Measurements from ENCODE around the gene LGALS9.

The LGALS9 gene

GRCh38 chr17:27623614-27624013 is 7.4 kb upstream of the LGALS9 start:
- Histone ChIP-seq H3K27me3 (ENCODE audit: insufficient read depth, low read length, poor library complexity) (no peaks in the 10 kb centered on the region), H3K36me3 (ENCODE audit: insufficient read depth, low read length) (no peaks in the 10 kb centered on the region), H3K27ac (ENCODE audit: low read length) (no peak overlapping the region), H3K4me1 (ENCODE audit: insufficient read depth, low read length) (no peaks in the 10 kb centered on the region), H3K4me3 (ENCODE audit: low read depth in 1 of 2, low read length in 2 of 2) (no peak overlapping the region), H4K20me1 (ENCODE audit: insufficient read depth, low read length) (no peaks in the 10 kb centered on the region), H3K4me2 (ENCODE audit: insufficient read depth, low read length) (no peak overlapping the region), H3K9me3 (ENCODE audit: insufficient read depth, low read length, severe bottlenecking) (no peaks in the 10 kb centered on the region), H3K9ac (ENCODE audit: low read depth, low read length) (no peak overlapping the region), H3K79me2 (ENCODE audit: insufficient read depth, low read length) (no peaks in the 10 kb centered on the region), H2AFZ (ENCODE audit: low read depth, low read length) (no peak overlapping the region)
- TF ChIP-seq, protein P1, sequence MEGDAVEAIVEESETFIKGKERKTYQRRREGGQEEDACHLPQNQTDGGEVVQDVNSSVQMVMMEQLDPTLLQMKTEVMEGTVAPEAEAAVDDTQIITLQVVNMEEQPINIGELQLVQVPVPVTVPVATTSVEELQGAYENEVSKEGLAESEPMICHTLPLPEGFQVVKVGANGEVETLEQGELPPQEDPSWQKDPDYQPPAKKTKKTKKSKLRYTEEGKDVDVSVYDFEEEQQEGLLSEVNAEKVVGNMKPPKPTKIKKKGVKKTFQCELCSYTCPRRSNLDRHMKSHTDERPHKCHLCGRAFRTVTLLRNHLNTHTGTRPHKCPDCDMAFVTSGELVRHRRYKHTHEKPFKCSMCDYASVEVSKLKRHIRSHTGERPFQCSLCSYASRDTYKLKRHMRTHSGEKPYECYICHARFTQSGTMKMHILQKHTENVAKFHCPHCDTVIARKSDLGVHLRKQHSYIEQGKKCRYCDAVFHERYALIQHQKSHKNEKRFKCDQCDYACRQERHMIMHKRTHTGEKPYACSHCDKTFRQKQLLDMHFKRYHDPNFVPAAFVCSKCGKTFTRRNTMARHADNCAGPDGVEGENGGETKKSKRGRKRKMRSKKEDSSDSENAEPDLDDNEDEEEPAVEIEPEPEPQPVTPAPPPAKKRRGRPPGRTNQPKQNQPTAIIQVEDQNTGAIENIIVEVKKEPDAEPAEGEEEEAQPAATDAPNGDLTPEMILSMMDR (IDR thresholded peaks at IDR 0.05; ENCODE audit: borderline replicate concordance, extremely low read depth, low read length, poor library complexity, severe bottlenecking), result no peak
- ATAC-seq (ENCODE audit: insufficient read depth, low read depth) (no peak), DNase-seq (no peak)

DNA sequence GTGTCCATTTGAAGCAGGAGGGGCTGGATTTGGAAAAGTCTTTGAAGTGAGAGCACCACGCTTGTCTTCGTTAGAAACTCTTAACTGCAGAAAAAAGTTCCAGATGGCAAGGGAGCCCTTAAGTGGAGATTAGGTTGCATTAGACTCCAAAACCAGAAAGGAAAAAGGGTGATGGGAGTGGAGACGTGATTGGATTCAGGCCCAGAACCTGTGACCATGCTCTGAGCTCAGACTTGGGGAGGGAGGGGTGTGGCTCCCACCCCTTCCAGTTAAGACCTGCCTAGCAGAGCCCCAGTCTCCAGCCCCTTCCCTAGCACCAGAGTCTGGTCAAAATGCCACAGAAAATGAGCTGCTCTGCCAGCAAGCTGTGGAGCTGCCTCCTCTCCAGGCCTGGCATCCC is 6.4 kb upstream of the LGALS9 start:
- no peaks in the 10 kb centered on the region for H3K36me3 ChIP-seq (ENCODE audit: insufficient read depth, low read length)
- H3K4me2 ChIP-seq (ENCODE audit: insufficient read depth, low read length), result no peak overlapping the region
- H3K79me2 ChIP-seq (ENCODE audit: insufficient read depth, low read length), result no peaks in the 10 kb centered on the region
- H3K27ac ChIP-seq (ENCODE audit: low read length), result no peak overlapping the region
- no peak overlapping the region for H2AFZ ChIP-seq (ENCODE audit: low read depth, low read length)
- no peak for TF ChIP-seq EZH2 (IDR thresholded peaks at IDR 0.05; ENCODE audit: borderline replicate concordance, low read depth, low read length, severe bottlenecking)
- TF ChIP-seq, protein P1 (IDR thresholded peaks at IDR 0.05; ENCODE audit: borderline replicate concordance, extremely low read depth, low read length, poor library complexity, severe bottlenecking), result no peak
- no peaks in the 10 kb centered on the region for H3K27me3 ChIP-seq (ENCODE audit: insufficient read depth, low read length, poor library complexity)
- H3K9me3 ChIP-seq (ENCODE audit: insufficient read depth, low read length, severe bottlenecking), result no peaks in the 10 kb centered on the region
- no peaks in the 10 kb centered on the region for H3K4me1 ChIP-seq (ENCODE audit: insufficient read depth, low read length)
- H3K4me3 ChIP-seq (ENCODE audit: low read depth in 1 of 2, low read length in 2 of 2), result no peak overlapping the region
- DNase-seq (no peak), ATAC-seq (ENCODE audit: insufficient read depth, low read depth) (no peak)
- no peak overlapping the region for H3K9ac ChIP-seq (ENCODE audit: low read depth, low read length)
- no peaks in the 10 kb centered on the region for H4K20me1 ChIP-seq (ENCODE audit: insufficient read depth, low read length)

DNA sequence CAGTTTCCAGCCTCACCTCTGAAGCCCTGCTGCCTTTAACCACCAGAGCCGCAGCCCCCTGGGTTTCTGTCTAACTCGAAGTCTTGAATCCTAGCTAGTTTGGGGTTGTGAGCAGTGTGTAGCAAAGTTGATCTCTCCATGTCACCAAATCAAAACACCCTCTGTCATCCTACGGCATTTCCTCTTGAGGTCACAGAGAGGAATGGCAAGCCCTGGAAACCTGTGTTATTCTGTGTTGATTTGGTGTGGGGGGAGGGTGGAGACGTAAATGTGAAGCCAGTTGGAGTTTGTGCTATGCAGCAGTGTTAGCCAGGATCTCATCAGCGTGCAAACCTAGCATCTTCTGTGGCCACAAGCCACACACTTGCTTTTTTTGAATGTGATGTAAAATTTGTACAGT is 5.1 kb upstream of the LGALS9 start:
- H3K4me1 ChIP-seq (ENCODE audit: insufficient read depth, low read length), result peaks cover 3% of the 10 kb centered on the region
- no peaks in the 10 kb centered on the region for H3K9me3 ChIP-seq (ENCODE audit: insufficient read depth, low read length, severe bottlenecking)
- no peak for ATAC-seq (ENCODE audit: insufficient read depth, low read depth)
- no peaks in the 10 kb centered on the region for H3K79me2 ChIP-seq (ENCODE audit: insufficient read depth, low read length)
- no peaks in the 10 kb centered on the region for H4K20me1 ChIP-seq (ENCODE audit: insufficient read depth, low read length)
- H3K4me3 ChIP-seq (ENCODE audit: low read depth in 1 of 2, low read length in 2 of 2), result no peak overlapping the region
- no peak overlapping the region for H2AFZ ChIP-seq (ENCODE audit: low read depth, low read length)
- no peak overlapping the region for H3K4me2 ChIP-seq (ENCODE audit: insufficient read depth, low read length)
- no peak overlapping the region for H3K9ac ChIP-seq (ENCODE audit: low read depth, low read length)
- no peak overlapping the region for H3K27ac ChIP-seq (ENCODE audit: low read length)
- no peaks in the 10 kb centered on the region for H3K36me3 ChIP-seq (ENCODE audit: insufficient read depth, low read length)
- H3K27me3 ChIP-seq (ENCODE audit: insufficient read depth, low read length, poor library complexity), result no peaks in the 10 kb centered on the region
- DNase-seq, result no peak
- TF ChIP-seq, protein P1 (IDR thresholded peaks at IDR 0.05; ENCODE audit: borderline replicate concordance, extremely low read depth, low read length, poor library complexity, severe bottlenecking), result no peak
- no peak for TF ChIP-seq EZH2 (IDR thresholded peaks at IDR 0.05; ENCODE audit: borderline replicate concordance, low read depth, low read length, severe bottlenecking)

- no peak overlapping the region for H3K27ac ChIP-seq (ENCODE audit: low read length)
- no peak overlapping the region for H3K9ac ChIP-seq (ENCODE audit: low read depth, low read length)
- peaks cover 14% of the 10 kb centered on the region for H3K79me2 ChIP-seq (ENCODE audit: insufficient read depth, low read length)
- ATAC-seq (ENCODE audit: insufficient read depth, low read depth), result no peak
- H3K4me1 ChIP-seq (ENCODE audit: insufficient read depth, low read length), result peaks cover 19% of the 10 kb centered on the region
- no peaks in the 10 kb centered on the region for H3K36me3 ChIP-seq (ENCODE audit: insufficient read depth, low read length)
- H3K9me3 ChIP-seq (ENCODE audit: insufficient read depth, low read length, severe bottlenecking), result no peaks in the 10 kb centered on the region
- no peak for DNase-seq
- H4K20me1 ChIP-seq (ENCODE audit: insufficient read depth, low read length), result no peaks in the 10 kb centered on the region
- no peak overlapping the region for H3K4me3 ChIP-seq (ENCODE audit: low read depth in 1 of 2, low read length in 2 of 2)
- no peak overlapping the region for H2AFZ ChIP-seq (ENCODE audit: low read depth, low read length)
- no peaks in the 10 kb centered on the region for H3K27me3 ChIP-seq (ENCODE audit: insufficient read depth, low read length, poor library complexity)
- TF ChIP-seq, protein P1 (IDR thresholded peaks at IDR 0.05; ENCODE audit: borderline replicate concordance, extremely low read depth, low read length, poor library complexity, severe bottlenecking), result no peak
- TF ChIP-seq EZH2 (IDR thresholded peaks at IDR 0.05; ENCODE audit: borderline replicate concordance, low read depth, low read length, severe bottlenecking), result no peak
- no peak overlapping the region for H3K4me2 ChIP-seq (ENCODE audit: insufficient read depth, low read length)
Observed at GRCh38 chr17:27627514-27627913, 3.5 kb upstream of the LGALS9 start.
